Body of pancreas (tissue), 4 donors: ENCODE data around the gene GALNT6. TPM values are rescaled to one million over a fixed set of nuclear protein-coding genes. Genes with fewer than 3 reads are reported as not detected.
A peak's percentile ranks its signal among the peaks of the same experiment; 100 is the strongest.
"Not testable (repeated sequence)": the region's sequence is repeated elsewhere in the genome, so short reads cannot be mapped to it uniquely, and the experiment has no call there.

Source experiments
- ATAC-seq: fragments of 150-250 bp; one replicate; pipeline ENCODE4 v1.9.1; 2016
- DNase-seq, 4 donors: peaks; one replicate each; pipeline ENCODE4 v3.0.0-alpha.2; 2019
- H3K27ac ChIP-seq, 4 donors: fragments of 200-600 bp; sonication (generic); 1 replicate in 3 of 4; 2 replicates in 1 of 4; pipeline versions ENCODE4 v1.5.1 to v1.6.1; 2016 to 2019; ENCODE audit warnings: mild to moderate bottlenecking in 1 of 4, mixed read lengths in 1 of 4, moderate library complexity in 1 of 4
- H3K27me3 ChIP-seq, 2 donors: fragments of 200-600 bp; sonication (generic); one replicate each; pipeline ENCODE4 v1.6.0; 2016; ENCODE audit warnings: mild to moderate bottlenecking in 1 of 2
- H3K36me3 ChIP-seq, 2 donors: fragments of 200-600 bp; sonication (generic); replicated peaks in 1 of 2; 2 replicates each; pipeline ENCODE4 v1.5.1; 2016; ENCODE audit warnings: low read depth in 2 of 2; ENCODE audit not compliant: insufficient read depth in 1 of 2
- H3K4me1 ChIP-seq: fragments of 200-600 bp; sonication (generic); one replicate; pipeline ENCODE4 v1.6.0; 2016
- H3K4me3 ChIP-seq, 2 donors: fragments of 200-600 bp; sonication (generic); 1 replicate in 1 of 2; 2 replicates in 1 of 2; pipeline ENCODE4 v1.5.1; 2016 to 2019
- H3K9me3 ChIP-seq, 3 donors: fragments of 200-600 bp; sonication (generic); 1 replicate in 2 of 3; 2 replicates in 1 of 3; pipeline ENCODE4 v1.5.1; 2016
- CTCF ChIP-seq, 7 experiments: fragments of 450-650 bp in 4 of 7; fragments of 200-600 bp in 3 of 7; sonication (generic) in 3 of 7; IDR thresholded peaks; one replicate each; pipeline ENCODE4 v1.5.1; 2016 to 2019; ENCODE audit warnings: antibody characterized with exemption in 7 of 7
- POLR2A ChIP-seq, 3 donors: fragments of 450-650 bp; IDR thresholded peaks; one replicate each; pipeline ENCODE4 v1.6.1; 2016; ENCODE audit warnings: antibody characterized with exemption in 3 of 3, mild to moderate bottlenecking in 2 of 3
- WGBS, 2 donors: methylation state at CpG; one replicate each; pipeline ENCODE4 v1.1.5; 2017; 5-methylcytosine and 5-hydroxymethylcytosine counted together
- intact Hi-C: fragments of 100-400 bp; cut with DNase I; formaldehyde crosslinking; loops from one replicate; pipeline ENCODE4 v1.15.1; 2023
- total RNA-seq, 2 donors: library from RNA; depleted of rRNA; stranded (reverse); fragments of >200 nt; gene quantifications; one replicate each; pipeline ENCODE4 v1.1.0, GENCODE V29; 2016

Gene GALNT6
- total RNA-seq, 2 donors from 2014 or later: 8.6 to 9.3 TPM

DNA sequence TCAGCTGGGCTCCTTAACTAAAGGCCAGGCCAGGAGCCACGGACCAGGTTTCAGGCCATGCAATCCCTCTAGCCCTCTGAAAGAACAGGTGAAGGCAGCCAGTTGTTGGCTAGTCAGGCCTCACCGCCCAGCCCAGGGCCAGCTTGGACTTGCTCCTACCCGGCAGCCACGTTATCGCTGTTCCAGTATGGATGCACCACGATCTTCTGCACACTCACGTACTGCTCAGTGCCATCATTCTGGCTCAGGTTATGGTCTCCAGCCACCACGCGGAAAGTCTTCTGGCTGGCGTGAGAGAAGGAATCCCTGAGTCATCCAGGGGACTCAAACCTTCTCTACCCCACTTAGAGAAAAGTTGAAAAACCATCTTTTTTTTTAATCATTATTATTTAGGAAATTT, 48.8 kb downstream of the GALNT6 start:
- ATAC-seq: no peak
- H3K9me3 ChIP-seq: no peaks in the 10 kb centered on the region
- DNase-seq: no peak
- H3K27ac ChIP-seq: no peak overlapping the region
- no peak for TF ChIP-seq POLR2A (IDR thresholded peaks at IDR 0.05)
- no peak for TF ChIP-seq CTCF (IDR thresholded peaks at IDR 0.05)
- H3K27me3 ChIP-seq: no peaks in the 10 kb centered on the region
- H3K4me1 ChIP-seq: peaks cover 4% of the 10 kb centered on the region
- H3K4me3 ChIP-seq: no peak overlapping the region
- H3K36me3 ChIP-seq: no peaks in the 10 kb centered on the region
- intact Hi-C loops: loop anchor here (10.0 kb wide), 1 partner anchor 518 kb away; no protein-coding TSS in a partner anchor
- WGBS, 2 donors: 88 to 92% methylated on average over 8 to 10 of the region's 10 CpGs

DNA sequence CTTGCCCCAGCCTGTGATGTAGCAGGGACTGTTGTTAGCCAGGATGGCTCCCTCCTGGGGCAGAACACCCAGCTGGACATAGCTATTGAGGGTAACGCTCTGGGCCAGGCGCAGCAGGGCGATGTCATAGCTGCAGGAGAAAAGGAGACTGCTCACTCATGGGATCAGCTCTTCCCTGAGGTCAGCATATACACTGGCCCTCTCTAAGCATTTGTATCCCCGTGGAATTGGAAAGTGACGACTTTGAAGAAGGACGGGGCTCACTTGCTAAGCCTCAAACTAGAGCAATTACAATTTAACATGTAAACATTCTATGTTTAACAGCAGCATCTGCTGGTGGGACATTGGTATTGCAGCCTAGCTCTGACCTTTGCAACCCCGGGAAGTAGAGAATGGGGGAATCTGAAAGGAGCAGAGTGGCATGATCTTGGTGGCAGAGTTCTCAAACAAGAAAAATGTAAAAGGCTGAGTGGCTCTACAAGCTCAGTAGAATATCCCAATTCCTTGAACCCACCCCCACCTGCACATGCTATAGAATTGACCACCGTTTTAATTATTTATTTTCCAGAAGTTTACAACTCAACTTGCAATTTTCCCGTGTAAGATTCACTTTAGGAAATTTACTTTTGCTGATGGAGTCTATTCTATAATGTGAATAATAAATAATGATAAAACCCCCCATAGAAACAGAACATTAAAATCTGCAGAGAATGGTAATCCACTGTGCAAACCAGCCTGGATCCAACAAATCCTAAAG, 49.8 kb downstream of the GALNT6 start:
- intact Hi-C loops: loop anchor here (10.0 kb wide), 1 partner anchor 517 kb away; no protein-coding TSS in a partner anchor
- no peaks in the 10 kb centered on the region for H3K27me3 ChIP-seq
- DNase-seq: peak; percentile 74 to 82 (median 80)
- no peaks in the 10 kb centered on the region for H3K36me3 ChIP-seq
- H3K27ac ChIP-seq: peak overlapping the region in 1 of 4 donors; percentile 42
- TF ChIP-seq CTCF (IDR thresholded peaks at IDR 0.05) (peak; percentile 82 to 97 (median 95)), POLR2A (IDR thresholded peaks at IDR 0.05) (no peak)
- no peaks in the 10 kb centered on the region for H3K9me3 ChIP-seq
- 25 to 34% methylated on average over 9 of the region's 9 CpGs for WGBS, 2 donors
- peak; percentile 92 for ATAC-seq
- H3K4me1 ChIP-seq: peaks cover 4% of the 10 kb centered on the region
- no peak overlapping the region for H3K4me3 ChIP-seq

DNA sequence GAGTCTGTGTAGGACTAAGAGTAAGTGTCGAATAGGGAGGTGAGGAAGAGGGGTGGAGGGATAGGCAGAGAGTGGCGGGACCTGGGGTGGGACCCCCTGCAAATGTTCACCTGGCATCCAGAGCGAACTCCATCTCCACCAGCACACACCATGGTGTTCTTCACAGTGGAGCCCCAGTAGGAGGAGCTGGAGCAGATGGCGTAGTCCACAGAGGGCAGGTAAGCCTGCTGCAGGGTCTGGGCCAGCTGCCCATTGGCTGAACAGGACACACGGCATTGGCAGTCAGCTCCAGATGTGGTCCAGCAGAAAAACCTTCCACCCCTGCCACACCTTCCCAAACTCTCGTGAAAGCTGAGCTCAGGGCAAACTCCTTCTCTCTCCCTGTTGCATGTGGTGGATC, 51.5 kb downstream of the GALNT6 start:
- Histone ChIP-seq H3K27me3 (no peaks in the 10 kb centered on the region), H3K9me3 (no peaks in the 10 kb centered on the region), H3K27ac (no peak overlapping the region), H3K4me1 (peaks cover 4% of the 10 kb centered on the region), H3K36me3 (no peaks in the 10 kb centered on the region), H3K4me3 (no peak overlapping the region)
- ATAC-seq: no peak
- DNase-seq: no peak
- intact Hi-C loops: loop anchor here (10.0 kb wide), 1 partner anchor 515 kb away; no protein-coding TSS in a partner anchor
- WGBS, 2 donors: 79 to 83% methylated on average over 6 of the region's 6 CpGs
- TF ChIP-seq CTCF (IDR thresholded peaks at IDR 0.05) (no peak), POLR2A (IDR thresholded peaks at IDR 0.05) (no peak)

DNA sequence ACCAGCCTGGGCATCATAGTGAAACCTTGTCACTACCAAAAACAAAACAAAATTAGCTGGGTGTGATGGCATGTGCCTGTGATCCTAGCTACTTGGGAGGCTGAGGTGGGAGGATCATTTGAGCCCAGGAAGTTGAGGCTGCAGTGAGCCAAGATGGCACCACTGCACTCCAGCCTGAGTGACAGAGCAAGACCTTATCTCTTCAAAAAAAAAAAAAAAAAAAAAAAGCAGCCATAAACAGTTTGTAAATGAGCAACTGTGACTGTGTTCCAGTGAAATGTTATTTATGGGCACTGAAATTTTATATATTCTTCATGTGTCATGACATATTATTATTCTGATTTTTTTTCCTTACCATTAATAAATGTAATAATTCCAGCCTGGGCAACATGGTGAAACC, 53.9 kb downstream of the GALNT6 start:
- H3K4me1 ChIP-seq, DNase-seq, ATAC-seq, H3K27me3 ChIP-seq, H3K27ac ChIP-seq, H3K9me3 ChIP-seq, H3K36me3 ChIP-seq, H3K4me3 ChIP-seq, intact Hi-C loops: not testable (repeated sequence)

DNA sequence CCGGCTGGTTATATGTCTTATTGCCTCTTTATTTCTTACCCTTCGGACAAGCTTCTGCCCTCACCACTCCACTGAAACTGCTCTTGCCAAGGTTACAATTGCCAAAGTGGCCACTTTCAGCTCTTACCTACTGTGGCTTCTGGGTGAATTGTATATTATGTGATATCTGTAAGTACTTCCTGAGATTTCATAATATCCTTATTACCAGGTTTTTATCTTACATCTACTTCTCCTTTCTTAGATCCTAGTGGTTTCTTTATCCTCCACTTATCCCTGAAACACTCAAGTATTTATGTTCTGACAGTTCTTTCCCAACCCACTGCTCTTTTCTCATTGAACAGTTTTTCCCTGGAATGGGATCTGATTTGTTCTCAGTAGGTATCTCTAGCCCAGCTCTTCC, 55.3 kb downstream of the GALNT6 start:
- H3K36me3 ChIP-seq: no peaks in the 10 kb centered on the region
- no peak overlapping the region for H3K4me3 ChIP-seq
- TF ChIP-seq CTCF (IDR thresholded peaks at IDR 0.05): no peak
- no peak for TF ChIP-seq POLR2A (IDR thresholded peaks at IDR 0.05)
- no peak for DNase-seq
- no peaks in the 10 kb centered on the region for H3K4me1 ChIP-seq
- no peaks in the 10 kb centered on the region for H3K27me3 ChIP-seq
- no peak overlapping the region for H3K27ac ChIP-seq
- intact Hi-C loops: no loop called here
- WGBS, 2 donors: 54 to 71% methylated on average over 2 of the region's 2 CpGs
- no peak for ATAC-seq
- no peaks in the 10 kb centered on the region for H3K9me3 ChIP-seq
